ENCODE measurements around the gene GRM7. TPM values are rescaled to one million over a fixed set of nuclear protein-coding genes. Genes with fewer than 3 reads are reported as not detected.

GRM7 gene
- total RNA-seq, 4 donors from 2014 or later = not detected

DNA sequence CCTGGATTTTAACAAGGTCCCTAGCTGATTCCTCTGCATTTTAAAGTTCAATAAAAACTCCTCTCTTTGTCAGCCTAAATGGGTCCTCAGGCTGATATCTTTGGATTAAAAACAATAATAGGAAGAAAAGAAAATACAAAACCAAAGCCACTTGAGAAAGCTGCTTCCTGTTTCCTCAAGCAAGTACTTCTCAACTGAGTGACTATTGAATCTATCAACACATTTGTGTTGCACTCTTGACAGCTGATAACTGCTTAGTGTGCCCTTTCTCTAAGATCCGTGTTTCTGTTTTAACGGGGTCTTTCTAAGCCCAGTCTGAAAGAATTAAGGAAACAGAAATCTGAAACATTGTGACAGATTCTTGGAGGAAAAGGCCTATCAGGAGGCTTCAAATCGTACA lies 410.7 kb downstream of the GRM7 start:
- Histone ChIP-seq H3K9me3 (no peaks in the 10 kb centered on the region), H3K27ac (no peak overlapping the region), H3K4me1 (no peaks in the 10 kb centered on the region), H3K27me3 (no peaks in the 10 kb centered on the region), H3K36me3 (no peaks in the 10 kb centered on the region), H3K4me3 (no peak overlapping the region)
- ATAC-seq (no peak), DNase-seq (no peak)
- in situ Hi-C loops (cut with MboI; ENCODE audit: low sequenced_read_pairs in 4 of 4) = no loop called here
- no peak for TF ChIP-seq POLR2A (IDR thresholded peaks at IDR 0.05)
- TF ChIP-seq, protein P1, sequence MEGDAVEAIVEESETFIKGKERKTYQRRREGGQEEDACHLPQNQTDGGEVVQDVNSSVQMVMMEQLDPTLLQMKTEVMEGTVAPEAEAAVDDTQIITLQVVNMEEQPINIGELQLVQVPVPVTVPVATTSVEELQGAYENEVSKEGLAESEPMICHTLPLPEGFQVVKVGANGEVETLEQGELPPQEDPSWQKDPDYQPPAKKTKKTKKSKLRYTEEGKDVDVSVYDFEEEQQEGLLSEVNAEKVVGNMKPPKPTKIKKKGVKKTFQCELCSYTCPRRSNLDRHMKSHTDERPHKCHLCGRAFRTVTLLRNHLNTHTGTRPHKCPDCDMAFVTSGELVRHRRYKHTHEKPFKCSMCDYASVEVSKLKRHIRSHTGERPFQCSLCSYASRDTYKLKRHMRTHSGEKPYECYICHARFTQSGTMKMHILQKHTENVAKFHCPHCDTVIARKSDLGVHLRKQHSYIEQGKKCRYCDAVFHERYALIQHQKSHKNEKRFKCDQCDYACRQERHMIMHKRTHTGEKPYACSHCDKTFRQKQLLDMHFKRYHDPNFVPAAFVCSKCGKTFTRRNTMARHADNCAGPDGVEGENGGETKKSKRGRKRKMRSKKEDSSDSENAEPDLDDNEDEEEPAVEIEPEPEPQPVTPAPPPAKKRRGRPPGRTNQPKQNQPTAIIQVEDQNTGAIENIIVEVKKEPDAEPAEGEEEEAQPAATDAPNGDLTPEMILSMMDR (IDR thresholded peaks at IDR 0.05 in 4 of 5, conservative IDR thresholded peaks at IDR 0.05 in 1 of 5) = no peak
- intact Hi-C loops (cut with DNase I; ENCODE audit: low total_unique reads) = no loop called here

- H3K27ac ChIP-seq = no peak overlapping the region
- H3K4me3 ChIP-seq = no peak overlapping the region
- TF ChIP-seq, protein P1 (IDR thresholded peaks at IDR 0.05 in 4 of 5, conservative IDR thresholded peaks at IDR 0.05 in 1 of 5) = no peak
- TF ChIP-seq POLR2A (IDR thresholded peaks at IDR 0.05) = no peak
- no peak for ATAC-seq
- no peaks in the 10 kb centered on the region for H3K9me3 ChIP-seq
- H3K4me1 ChIP-seq = no peaks in the 10 kb centered on the region
- intact Hi-C loops (cut with DNase I; ENCODE audit: low total_unique reads) = no loop called here
- DNase-seq = no peak
- H3K36me3 ChIP-seq = no peaks in the 10 kb centered on the region
- in situ Hi-C loops (cut with MboI; ENCODE audit: low sequenced_read_pairs in 4 of 4) = no loop called here
- no peaks in the 10 kb centered on the region for H3K27me3 ChIP-seq
These were observed 411.3 kb downstream of the GRM7 start for GRCh38 chr3:7272203-7272602.

- no peaks in the 10 kb centered on the region for H3K36me3 ChIP-seq
- no peak overlapping the region for H3K27ac ChIP-seq
- H3K27me3 ChIP-seq = no peaks in the 10 kb centered on the region
- H3K9me3 ChIP-seq = no peaks in the 10 kb centered on the region
- DNase-seq = no peak
- H3K4me1 ChIP-seq = no peaks in the 10 kb centered on the region
- ATAC-seq = no peak
- no peak for TF ChIP-seq POLR2A (IDR thresholded peaks at IDR 0.05)
- TF ChIP-seq, protein P1 (IDR thresholded peaks at IDR 0.05 in 4 of 5, conservative IDR thresholded peaks at IDR 0.05 in 1 of 5) = no peak
- H3K4me3 ChIP-seq = no peak overlapping the region
- in situ Hi-C loops (cut with MboI; ENCODE audit: low sequenced_read_pairs in 4 of 4) (no loop called here), intact Hi-C loops (cut with DNase I; ENCODE audit: low total_unique reads) (no loop called here)
These were observed 414.5 kb downstream of the GRM7 start for GRCh38 chr3:7275396-7275795.

- intact Hi-C loops (cut with DNase I; ENCODE audit: low total_unique reads) = no loop called here
- Histone ChIP-seq H3K27me3 (no peaks in the 10 kb centered on the region), H3K4me1 (no peaks in the 10 kb centered on the region), H3K9me3 (no peaks in the 10 kb centered on the region), H3K4me3 (no peak overlapping the region), H3K36me3 (no peaks in the 10 kb centered on the region), H3K27ac (no peak overlapping the region)
- TF ChIP-seq, protein P1 (IDR thresholded peaks at IDR 0.05 in 4 of 5, conservative IDR thresholded peaks at IDR 0.05 in 1 of 5) = no peak
- TF ChIP-seq POLR2A (IDR thresholded peaks at IDR 0.05) = no peak
- ATAC-seq (no peak), DNase-seq (no peak)
- in situ Hi-C loops (cut with MboI; ENCODE audit: low sequenced_read_pairs in 4 of 4) = no loop called here
These were observed 419.4 kb downstream of the GRM7 start for GRCh38 chr3:7280318-7280717.

- Histone ChIP-seq H3K27ac (no peak overlapping the region), H3K4me3 (no peak overlapping the region), H3K9me3 (no peaks in the 10 kb centered on the region), H3K4me1 (no peaks in the 10 kb centered on the region), H3K27me3 (no peaks in the 10 kb centered on the region), H3K36me3 (no peaks in the 10 kb centered on the region)
- in situ Hi-C loops (cut with MboI; ENCODE audit: low sequenced_read_pairs in 4 of 4) = no loop called here
- DNase-seq (no peak), ATAC-seq (no peak)
- intact Hi-C loops (cut with DNase I; ENCODE audit: low total_unique reads) = no loop called here
- TF ChIP-seq, protein P1 (IDR thresholded peaks at IDR 0.05 in 4 of 5, conservative IDR thresholded peaks at IDR 0.05 in 1 of 5) = no peak
- no peak for TF ChIP-seq POLR2A (IDR thresholded peaks at IDR 0.05)
These were observed 422.1 kb downstream of the GRM7 start for GRCh38 chr3:7282988-7283387.

All from gastrocnemius medialis (tissue), 4 donors.